GM19043 (cell line): ENCODE data around the gene CD40.

ENCODE experiments used
- ATAC-seq: cut with Tn5 transposase; IDR thresholded peaks from one replicate; pipeline ENCODE4 v1.9.1; 2021; ENCODE audit warnings: low read depth; ENCODE audit not compliant: unreplicated experiment

The CD40 gene

DNA sequence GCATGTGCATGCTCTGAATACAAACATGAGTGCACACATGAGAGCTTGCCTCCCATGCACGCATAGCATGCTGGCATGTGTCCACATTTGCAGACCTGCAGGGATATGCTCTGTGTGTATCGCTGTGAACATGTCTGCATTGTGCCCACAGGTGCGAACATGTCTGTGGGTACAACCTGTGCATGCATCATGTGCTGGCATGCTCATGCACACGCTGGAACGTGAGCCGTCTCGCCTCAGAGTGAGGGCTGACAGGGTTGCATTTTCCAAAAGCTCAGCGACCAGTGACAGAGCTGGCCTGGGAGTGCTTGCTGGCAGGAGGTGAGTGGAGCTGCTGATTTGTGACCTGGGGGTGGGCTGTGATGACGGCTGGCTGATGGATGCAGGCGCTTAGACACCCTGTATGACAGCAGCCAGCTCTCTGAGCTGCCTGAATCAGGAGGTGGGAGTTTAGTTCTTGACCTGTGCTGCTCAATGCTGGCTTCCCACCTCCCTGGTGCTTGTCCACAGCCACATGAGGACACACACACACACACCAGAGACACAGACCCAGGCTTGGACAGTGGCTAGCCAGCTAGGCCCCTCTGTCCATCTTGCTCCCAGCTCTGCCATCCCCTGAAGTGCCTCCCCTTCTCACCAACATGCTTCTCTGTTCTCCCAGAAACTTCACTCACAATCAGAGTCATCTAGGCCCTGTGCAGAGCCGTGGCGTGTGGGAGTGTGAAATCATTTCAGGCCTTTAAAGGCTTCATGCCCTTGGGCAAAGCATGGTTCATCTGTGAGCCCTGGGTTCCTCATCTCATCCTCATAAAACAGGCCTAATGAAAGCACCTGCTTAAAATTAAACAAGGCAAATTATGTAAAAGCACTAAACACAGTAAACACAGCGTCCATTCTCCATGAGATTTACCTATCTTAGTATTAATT lies 51.4 kb downstream of the CD40 start:
- no peak for ATAC-seq

DNA sequence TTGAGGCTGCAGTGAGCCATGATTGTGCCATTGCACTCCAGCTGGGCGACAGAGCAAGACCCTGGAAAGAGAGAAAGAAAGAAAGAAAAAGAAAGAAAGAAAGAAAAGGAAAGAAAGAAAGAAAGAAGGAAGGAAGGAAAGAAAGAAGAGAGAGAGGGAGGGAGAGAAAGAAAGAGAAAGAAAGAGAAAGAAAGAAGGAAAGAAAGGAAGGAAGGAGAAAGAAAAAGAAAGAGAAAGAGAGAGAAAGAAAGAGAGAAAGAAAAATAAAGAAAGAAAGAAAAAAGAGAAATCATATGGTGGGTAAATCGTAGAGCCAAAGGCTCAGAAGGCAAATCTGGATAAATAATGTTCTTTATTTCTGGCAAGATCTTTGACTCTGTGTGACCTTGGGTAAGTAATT lies 53.4 kb downstream of the CD40 start:
- no peak for ATAC-seq

DNA sequence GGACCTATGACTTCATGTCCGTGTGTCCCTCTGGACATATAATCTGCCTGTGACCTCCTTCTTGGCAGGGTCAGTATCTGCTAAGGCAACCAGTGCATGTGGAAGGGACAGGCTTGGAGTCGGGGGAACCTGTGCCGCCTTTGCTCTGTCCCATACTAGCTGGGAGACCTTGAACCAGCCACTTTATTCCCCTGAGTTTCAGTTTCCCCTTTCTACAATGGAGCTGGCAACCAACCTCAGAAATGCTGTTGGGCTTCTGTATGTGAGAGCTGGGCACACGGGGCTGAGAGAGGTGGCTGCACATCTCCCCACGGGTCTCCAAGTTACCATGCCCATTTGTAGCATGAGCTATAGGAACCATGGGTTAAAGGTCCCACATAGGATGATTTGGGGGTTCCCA lies 53.8 kb downstream of the CD40 start:
- no peak for ATAC-seq

DNA sequence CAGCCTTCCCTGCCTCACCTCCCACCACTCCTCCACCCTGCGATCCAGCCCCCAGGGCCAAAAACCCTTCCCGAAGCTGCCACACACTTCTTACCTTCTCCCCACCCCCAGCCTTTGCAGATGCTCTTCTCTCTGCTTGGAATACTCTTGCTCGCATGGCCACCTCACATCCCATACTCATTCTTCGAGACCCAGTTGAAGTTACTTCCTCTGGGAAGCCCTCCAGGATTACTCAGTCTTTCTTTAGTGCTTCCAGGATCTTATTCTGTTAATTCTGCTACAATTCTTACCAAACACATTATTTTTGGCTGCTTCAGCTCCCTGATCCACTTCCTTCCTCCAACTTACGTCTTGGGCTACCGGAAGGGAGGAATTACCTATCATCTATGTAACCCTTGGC lies 54.3 kb downstream of the CD40 start:
- ATAC-seq, result no peak

DNA sequence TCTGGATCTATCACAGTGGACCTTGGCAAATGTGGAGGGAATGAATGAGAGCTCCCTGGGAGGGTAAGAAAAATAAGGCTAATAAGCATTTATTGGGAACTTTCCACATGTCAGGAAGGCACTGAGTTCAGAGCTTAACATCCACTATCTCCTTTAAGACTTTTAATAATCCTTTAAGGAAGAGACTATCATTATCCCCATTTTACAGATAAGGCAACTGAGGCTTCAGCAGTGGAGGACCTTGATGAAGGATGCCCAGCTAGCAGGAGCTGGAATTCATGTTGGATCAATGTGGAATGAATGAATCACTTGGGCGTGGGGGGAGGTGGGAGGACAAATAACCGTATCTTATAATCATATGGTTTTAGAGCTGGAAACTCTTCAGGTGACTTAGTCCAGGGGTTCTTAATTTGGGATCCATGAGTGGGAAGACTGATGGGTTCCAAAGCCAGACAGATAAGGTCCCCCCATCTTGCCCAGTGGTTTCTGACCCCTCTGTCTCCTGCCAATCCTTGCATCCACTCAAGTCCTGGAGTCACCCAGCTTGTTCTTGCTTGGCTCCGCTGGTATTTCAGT lies 54.9 kb downstream of the CD40 start:
- ATAC-seq, result no peak

DNA sequence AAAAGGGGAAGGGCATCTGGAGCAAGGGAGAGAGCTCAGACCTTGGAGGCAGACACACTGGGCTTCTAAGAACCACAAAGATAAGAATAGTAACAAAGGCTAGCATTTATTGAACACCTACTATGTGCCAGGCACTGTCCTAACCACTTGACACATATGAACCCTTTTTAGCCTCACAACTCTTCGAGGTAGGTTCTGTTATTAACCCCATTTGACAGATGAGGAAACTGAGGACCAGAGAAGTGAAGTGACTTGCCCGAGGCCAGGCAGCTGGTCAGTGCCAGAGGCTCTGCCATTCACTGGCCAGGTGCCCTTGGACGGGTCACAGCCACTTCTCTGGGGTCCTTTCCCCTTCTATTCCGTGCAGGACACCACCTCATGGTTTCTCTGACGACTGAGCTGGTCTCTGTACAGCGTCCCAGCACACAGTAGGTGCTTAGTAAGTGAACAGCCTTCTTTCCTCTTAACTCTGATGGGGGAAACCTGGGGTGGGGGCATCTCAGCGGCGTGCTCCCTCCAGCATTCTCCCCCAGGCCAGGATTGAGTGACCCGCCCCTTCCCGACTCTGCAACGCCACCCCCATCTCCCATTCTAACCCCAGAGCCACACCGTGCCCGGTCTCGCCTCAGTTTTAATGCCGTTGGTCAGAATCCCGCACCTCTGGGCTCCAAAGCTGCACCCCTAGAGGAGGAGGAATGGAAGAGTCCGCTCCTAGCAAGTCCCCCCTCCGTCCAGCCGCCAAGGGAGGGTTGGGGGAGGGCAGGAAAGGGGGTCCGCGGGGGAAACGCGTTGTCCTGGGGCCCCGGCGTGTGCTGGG lies 55.7 kb downstream of the CD40 start:
- ATAC-seq, result no peak

DNA sequence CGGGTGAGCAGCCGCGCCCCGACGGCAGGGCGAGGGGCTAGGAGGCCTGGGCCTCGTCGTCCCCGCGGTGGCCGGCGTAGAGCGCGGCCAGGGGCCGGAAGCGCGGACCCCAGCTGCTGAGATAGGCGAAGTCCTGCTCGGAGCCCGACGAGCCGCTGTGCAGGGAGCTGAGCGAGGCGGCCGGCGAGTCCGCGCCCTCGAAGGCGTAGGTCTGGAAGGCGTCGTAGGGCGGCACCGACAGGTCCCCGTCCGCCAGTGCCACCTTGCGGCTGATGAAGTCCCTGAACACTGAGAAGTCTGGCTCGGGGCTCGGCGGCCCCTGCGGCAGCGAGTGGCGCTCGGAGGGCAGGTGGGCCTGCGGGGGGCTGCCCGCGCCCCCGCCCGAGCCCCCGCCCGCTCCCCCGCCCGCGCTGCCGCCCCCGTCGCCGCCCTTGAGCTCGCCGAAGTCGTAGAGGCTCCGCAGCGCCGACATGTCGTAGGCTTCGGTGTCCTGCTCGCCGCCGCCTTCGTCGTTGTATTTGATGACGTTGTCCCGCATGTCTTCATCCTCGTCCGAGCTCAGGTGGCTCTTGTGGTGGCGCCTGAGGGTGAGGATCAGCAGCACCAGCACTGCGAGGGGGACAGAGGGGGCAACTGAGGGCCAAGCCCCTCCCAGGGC lies 56.5 kb downstream of the CD40 start:
- no peak for ATAC-seq

DNA sequence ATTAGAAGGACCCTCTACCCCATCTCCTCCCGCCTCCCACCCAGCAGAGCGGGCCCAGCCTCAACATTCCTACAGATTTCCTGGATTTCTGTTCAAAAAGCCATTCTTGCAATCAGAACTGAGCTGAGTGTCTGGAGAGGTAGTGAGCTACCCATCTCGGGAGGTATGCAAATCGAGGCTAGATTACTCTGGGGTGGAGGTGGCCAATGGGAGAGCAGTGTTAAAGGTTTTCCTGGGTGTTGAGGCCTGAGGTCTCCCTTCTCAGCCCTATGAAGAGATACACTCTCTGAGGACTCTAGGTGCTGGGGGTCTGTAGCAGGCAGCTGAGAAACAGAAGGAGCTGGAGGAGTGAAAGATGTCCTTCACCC lies 57.0 kb downstream of the CD40 start:
- ATAC-seq, result no peak

DNA sequence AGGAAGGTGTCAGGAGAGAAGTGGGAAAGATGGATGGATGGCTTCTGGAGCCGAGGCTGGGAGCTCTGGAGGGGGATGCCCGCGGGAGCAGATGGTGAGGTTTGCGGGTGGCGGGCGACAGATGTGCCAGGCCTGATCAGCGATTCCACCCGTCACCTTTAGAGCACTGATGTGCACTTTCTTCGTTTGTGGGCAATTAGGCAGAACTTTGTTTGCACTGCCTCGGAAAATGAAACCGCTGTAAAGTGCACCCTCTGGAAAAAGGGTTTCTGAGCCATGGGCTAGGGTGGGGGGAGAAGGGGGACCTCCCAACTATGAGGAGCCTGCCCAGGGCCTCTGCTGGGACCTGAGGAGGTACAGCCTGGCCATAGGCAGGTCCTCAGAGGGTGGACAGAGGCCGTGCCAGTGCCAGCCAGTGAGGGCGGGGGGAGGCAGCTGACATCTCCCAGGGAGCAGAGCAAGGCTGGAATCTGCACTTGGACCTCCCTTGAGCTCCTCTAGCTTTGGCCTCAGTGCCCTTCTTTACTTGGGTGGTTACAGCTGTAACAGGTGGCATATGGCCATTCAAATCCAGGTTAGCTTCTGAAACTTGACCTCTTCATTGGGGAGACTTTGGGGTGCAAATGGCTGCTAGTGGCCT lies 58.7 kb downstream of the CD40 start:
- ATAC-seq, result no peak

DNA sequence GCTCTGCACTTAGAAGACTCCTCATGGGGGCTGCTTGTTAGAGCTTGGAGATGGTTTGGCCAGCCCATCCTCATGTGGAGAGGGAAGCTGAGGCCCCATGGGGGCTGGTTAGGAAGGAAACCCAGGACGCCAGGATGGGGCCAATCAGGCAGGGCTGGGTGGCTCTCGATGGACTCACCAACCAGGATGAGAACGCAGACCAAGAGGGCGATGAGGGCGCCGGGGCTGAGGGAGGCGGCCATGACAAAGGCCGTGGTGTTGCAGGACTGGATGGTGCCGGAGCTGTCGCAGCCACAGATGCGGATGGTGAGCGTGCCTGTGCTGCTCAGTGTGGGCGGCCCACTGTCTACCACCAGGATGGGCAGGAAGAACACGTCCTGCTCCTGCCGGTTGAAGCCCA lies 59.7 kb downstream of the CD40 start:
- no peak for ATAC-seq

DNA sequence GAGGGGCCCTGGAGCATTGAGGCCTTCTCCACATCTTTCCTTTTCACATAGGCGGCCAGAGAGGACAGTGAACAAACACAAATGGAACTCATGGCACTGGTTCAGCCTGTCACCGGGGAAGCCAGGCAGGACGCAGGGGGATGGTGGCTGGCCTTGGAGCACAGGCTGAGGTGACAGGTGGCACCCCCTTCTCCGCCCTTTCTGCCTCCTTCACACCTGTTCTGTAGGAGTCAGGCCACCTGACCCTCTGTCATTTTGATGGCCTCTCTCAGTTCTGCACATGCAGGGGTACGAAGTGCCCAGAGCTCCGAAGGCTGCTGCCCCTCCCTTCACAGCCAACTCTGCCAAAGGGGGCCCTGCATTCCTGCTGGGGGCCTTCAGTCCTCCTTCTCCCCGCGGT lies 60.8 kb downstream of the CD40 start:
- ATAC-seq, result no peak
